ENCODE results near the gene AP2B1. TPM values are rescaled to one million over a fixed set of nuclear protein-coding genes. Genes with fewer than 3 reads are reported as not detected.

Gene AP2B1
- polyA plus RNA-seq, 1 donor (not counting 4 experiments of a cell fraction or from before 2014, with no cell fraction given): 189 TPM

GRCh38 chr17:35729405-35729833, 142.3 kb downstream of the AP2B1 start:
- Histone ChIP-seq H3K9me3 (ENCODE audit: control insufficient read depth, low read depth, low read length) (no peaks in the 10 kb centered on the region), H3K4me1 (ENCODE audit: control insufficient read depth, extremely low read depth, insufficient read depth, low read length) (peaks cover 8% of the 10 kb centered on the region), H3K27ac (ENCODE audit: control insufficient read depth, insufficient read depth, low read length) (no peak overlapping the region), H3K9me1 (ENCODE audit: control insufficient read depth, extremely low read depth, insufficient read depth, low read length) (no peaks in the 10 kb centered on the region), H3K27me3 (ENCODE audit: control insufficient read depth, extremely low read depth, insufficient read depth, low read length) (peaks cover 10% of the 10 kb centered on the region), H3K4me3 (ENCODE audit: control insufficient read depth in 2 of 3, extremely low read depth in 1 of 3, insufficient read depth in 2 of 3, low read depth in 1 of 3, low read length in 3 of 3) (no peak overlapping the region), H3K4me2 (ENCODE audit: control insufficient read depth, extremely low read depth, insufficient read depth, low read depth, low read length) (no peak overlapping the region), H2AFZ (ENCODE audit: control insufficient read depth, low read length) (no peak overlapping the region), H3K9ac (ENCODE audit: control insufficient read depth, extremely low read depth, insufficient read depth, low read length) (no peak overlapping the region), H3K36me3 (ENCODE audit: control insufficient read depth in 2 of 2, extremely low read depth in 1 of 2, insufficient read depth in 2 of 2, low read length in 2 of 2) (peaks cover 4 to 15% of the 10 kb centered on the region in 2 experiments), H3K79me2 (ENCODE audit: control insufficient read depth, insufficient read depth, low read length) (no peaks in the 10 kb centered on the region), H4K20me1 (ENCODE audit: control insufficient read depth, extremely low read depth, insufficient read depth, low read length) (no peaks in the 10 kb centered on the region)
- dilution Hi-C loops (cut with MboI; ENCODE audit: extremely low pct_ligation_motif_present, low sequenced_read_pairs): no loop called here
- TF ChIP-seq CTCF (optimal IDR thresholded peaks at IDR 0.05 in 1 of 3, IDR thresholded peaks at IDR 0.05 in 1 of 3, conservative IDR thresholded peaks at IDR 0.05 in 1 of 3; ENCODE audit: extremely low read depth in 1 of 3, insufficient read depth in 2 of 3, low read length in 3 of 3) (no peak), EZH2 (IDR thresholded peaks at IDR 0.05; ENCODE audit: low read length) (no peak)
- no peak for FAIRE-seq
- no peak for DNase-seq (ENCODE audit: low read depth, low spot score)

GRCh38 chr17:35730400-35731005, 143.4 kb downstream of the AP2B1 start:
- DNase-seq (ENCODE audit: low read depth, low spot score): no peak
- TF ChIP-seq EZH2 (IDR thresholded peaks at IDR 0.05; ENCODE audit: low read length) (no peak), CTCF (optimal IDR thresholded peaks at IDR 0.05 in 1 of 3, IDR thresholded peaks at IDR 0.05 in 1 of 3, conservative IDR thresholded peaks at IDR 0.05 in 1 of 3; ENCODE audit: extremely low read depth in 1 of 3, insufficient read depth in 2 of 3, low read length in 3 of 3) (no peak)
- Histone ChIP-seq H3K36me3 (ENCODE audit: control insufficient read depth in 2 of 2, extremely low read depth in 1 of 2, insufficient read depth in 2 of 2, low read length in 2 of 2) (peaks cover 3 to 5% of the 10 kb centered on the region in 2 experiments), H4K20me1 (ENCODE audit: control insufficient read depth, extremely low read depth, insufficient read depth, low read length) (no peaks in the 10 kb centered on the region), H3K27ac (ENCODE audit: control insufficient read depth, insufficient read depth, low read length) (no peak overlapping the region), H3K27me3 (ENCODE audit: control insufficient read depth, extremely low read depth, insufficient read depth, low read length) (peaks cover 10% of the 10 kb centered on the region), H3K4me1 (ENCODE audit: control insufficient read depth, extremely low read depth, insufficient read depth, low read length) (peaks cover 8% of the 10 kb centered on the region), H3K9me1 (ENCODE audit: control insufficient read depth, extremely low read depth, insufficient read depth, low read length) (no peaks in the 10 kb centered on the region), H3K4me3 (ENCODE audit: control insufficient read depth in 2 of 3, extremely low read depth in 1 of 3, insufficient read depth in 2 of 3, low read depth in 1 of 3, low read length in 3 of 3) (no peak overlapping the region), H2AFZ (ENCODE audit: control insufficient read depth, low read length) (no peak overlapping the region), H3K79me2 (ENCODE audit: control insufficient read depth, insufficient read depth, low read length) (no peaks in the 10 kb centered on the region), H3K9me3 (ENCODE audit: control insufficient read depth, low read depth, low read length) (no peaks in the 10 kb centered on the region), H3K9ac (ENCODE audit: control insufficient read depth, extremely low read depth, insufficient read depth, low read length) (no peak overlapping the region), H3K4me2 (ENCODE audit: control insufficient read depth, extremely low read depth, insufficient read depth, low read depth, low read length) (no peak overlapping the region)
- dilution Hi-C loops (cut with MboI; ENCODE audit: extremely low pct_ligation_motif_present, low sequenced_read_pairs): no loop called here
- no peak for FAIRE-seq
